Measurements from ENCODE around the gene HOXC5.

DNA sequence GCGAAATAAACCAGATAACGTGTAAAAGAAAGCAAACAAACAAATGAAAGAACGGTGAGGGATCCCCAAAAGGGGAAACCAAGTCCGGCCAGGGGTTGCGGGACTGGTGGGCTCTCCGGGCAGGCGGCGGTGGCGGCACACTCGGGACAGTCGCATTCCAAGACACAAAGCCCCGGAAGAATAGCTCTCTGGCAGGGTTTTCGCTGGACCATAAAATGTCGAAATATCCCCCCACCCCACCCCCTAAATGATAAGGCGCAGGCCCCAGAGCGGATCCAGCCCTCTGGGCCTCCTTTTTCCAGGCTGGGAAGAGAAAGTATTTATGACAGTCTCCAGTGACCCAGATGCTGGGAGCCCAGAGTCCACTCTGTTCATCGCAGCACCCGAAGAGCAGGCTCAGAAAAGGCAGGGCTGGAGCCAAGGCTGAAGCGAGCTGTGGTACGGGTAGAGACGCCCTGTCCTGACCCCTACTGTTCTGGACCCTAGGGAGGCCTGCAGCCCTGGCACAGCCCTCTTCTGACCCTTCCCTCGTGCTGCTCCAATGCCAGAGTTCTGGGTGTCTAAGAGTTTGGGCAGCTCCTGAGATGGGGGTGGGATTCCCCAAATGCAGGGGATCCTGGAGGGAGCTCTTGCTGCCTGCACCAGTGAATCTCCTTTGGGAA, 26.2 kb upstream of the HOXC5 start:
- TF ChIP-seq, protein P1, sequence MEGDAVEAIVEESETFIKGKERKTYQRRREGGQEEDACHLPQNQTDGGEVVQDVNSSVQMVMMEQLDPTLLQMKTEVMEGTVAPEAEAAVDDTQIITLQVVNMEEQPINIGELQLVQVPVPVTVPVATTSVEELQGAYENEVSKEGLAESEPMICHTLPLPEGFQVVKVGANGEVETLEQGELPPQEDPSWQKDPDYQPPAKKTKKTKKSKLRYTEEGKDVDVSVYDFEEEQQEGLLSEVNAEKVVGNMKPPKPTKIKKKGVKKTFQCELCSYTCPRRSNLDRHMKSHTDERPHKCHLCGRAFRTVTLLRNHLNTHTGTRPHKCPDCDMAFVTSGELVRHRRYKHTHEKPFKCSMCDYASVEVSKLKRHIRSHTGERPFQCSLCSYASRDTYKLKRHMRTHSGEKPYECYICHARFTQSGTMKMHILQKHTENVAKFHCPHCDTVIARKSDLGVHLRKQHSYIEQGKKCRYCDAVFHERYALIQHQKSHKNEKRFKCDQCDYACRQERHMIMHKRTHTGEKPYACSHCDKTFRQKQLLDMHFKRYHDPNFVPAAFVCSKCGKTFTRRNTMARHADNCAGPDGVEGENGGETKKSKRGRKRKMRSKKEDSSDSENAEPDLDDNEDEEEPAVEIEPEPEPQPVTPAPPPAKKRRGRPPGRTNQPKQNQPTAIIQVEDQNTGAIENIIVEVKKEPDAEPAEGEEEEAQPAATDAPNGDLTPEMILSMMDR (IDR thresholded peaks at IDR 0.05; ENCODE audit: low read depth, low read length, missing input control): no peak
- TF ChIP-seq, protein P2, sequence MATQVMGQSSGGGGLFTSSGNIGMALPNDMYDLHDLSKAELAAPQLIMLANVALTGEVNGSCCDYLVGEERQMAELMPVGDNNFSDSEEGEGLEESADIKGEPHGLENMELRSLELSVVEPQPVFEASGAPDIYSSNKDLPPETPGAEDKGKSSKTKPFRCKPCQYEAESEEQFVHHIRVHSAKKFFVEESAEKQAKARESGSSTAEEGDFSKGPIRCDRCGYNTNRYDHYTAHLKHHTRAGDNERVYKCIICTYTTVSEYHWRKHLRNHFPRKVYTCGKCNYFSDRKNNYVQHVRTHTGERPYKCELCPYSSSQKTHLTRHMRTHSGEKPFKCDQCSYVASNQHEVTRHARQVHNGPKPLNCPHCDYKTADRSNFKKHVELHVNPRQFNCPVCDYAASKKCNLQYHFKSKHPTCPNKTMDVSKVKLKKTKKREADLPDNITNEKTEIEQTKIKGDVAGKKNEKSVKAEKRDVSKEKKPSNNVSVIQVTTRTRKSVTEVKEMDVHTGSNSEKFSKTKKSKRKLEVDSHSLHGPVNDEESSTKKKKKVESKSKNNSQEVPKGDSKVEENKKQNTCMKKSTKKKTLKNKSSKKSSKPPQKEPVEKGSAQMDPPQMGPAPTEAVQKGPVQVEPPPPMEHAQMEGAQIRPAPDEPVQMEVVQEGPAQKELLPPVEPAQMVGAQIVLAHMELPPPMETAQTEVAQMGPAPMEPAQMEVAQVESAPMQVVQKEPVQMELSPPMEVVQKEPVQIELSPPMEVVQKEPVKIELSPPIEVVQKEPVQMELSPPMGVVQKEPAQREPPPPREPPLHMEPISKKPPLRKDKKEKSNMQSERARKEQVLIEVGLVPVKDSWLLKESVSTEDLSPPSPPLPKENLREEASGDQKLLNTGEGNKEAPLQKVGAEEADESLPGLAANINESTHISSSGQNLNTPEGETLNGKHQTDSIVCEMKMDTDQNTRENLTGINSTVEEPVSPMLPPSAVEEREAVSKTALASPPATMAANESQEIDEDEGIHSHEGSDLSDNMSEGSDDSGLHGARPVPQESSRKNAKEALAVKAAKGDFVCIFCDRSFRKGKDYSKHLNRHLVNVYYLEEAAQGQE (IDR thresholded peaks at IDR 0.05): no peak
- no peak for TF ChIP-seq YY1 (IDR thresholded peaks at IDR 0.05)
- TF ChIP-seq FOXA2 (IDR thresholded peaks at IDR 0.05): no peak
- TF ChIP-seq JUND (IDR thresholded peaks at IDR 0.05): no peak
- TF ChIP-seq, protein P3, sequence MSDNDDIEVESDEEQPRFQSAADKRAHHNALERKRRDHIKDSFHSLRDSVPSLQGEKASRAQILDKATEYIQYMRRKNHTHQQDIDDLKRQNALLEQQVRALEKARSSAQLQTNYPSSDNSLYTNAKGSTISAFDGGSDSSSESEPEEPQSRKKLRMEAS (IDR thresholded peaks at IDR 0.05): no peak
- no peak for TF ChIP-seq RAD21 (IDR thresholded peaks at IDR 0.05)
- TF ChIP-seq, protein P4, sequence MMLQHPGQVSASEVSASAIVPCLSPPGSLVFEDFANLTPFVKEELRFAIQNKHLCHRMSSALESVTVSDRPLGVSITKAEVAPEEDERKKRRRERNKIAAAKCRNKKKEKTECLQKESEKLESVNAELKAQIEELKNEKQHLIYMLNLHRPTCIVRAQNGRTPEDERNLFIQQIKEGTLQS (IDR thresholded peaks at IDR 0.05): no peak
- no peak for TF ChIP-seq GABPA (IDR thresholded peaks at IDR 0.05 in 1 of 2, conservative IDR thresholded peaks at IDR 0.05 in 1 of 2)

Data from liver (tissue), 3 donors.